Measurements from ENCODE around the gene FBRSL1. TPM values are rescaled to one million over a fixed set of nuclear protein-coding genes. Genes with fewer than 3 reads are reported as not detected.

Gene FBRSL1
- total and polyA plus RNA-seq, 2 experiments from 2014 or later, result 0.63 to 4.6 TPM

GRCh38 chr12:132447327-132447720 lies 42.6 kb upstream of the FBRSL1 start:
- Histone ChIP-seq H3K4me2 (ENCODE audit: unreplicated experiment) (no peak overlapping the region), H3F3A (ENCODE audit: insufficient read depth) (no peaks in the 10 kb centered on the region), H3K27me3 (replicated peaks; ENCODE audit: insufficient read depth) (peaks cover 15% of the 10 kb centered on the region), H3K27ac (no peak overlapping the region), H3K79me2 (ENCODE audit: insufficient read depth) (no peaks in the 10 kb centered on the region), H3K9me2 (ENCODE audit: insufficient read depth) (no peaks in the 10 kb centered on the region), H3K4me1 (ENCODE audit: insufficient read depth) (0 out of 2 replicates have a peak, but pooled peaks cover 3% of the 10 kb centered on the region), H3K9ac (no peak overlapping the region), H3K4me3 (no peak overlapping the region), H4K20me1 (ENCODE audit: insufficient read depth) (no peaks in the 10 kb centered on the region), H3K36me3 (ENCODE audit: low read depth) (no peaks in the 10 kb centered on the region), H2AFZ (no peak overlapping the region), H3K9me3 (ENCODE audit: low read depth) (no peaks in the 10 kb centered on the region)
- DNase-seq, result no peak
- in situ Hi-C loops (cut with MboI), result no loop called here
- WGBS, 2 experiments (ENCODE audit: low coverage in 1 of 2, low lambda C conversion rate in 2 of 2, missing lambda C conversion rate in 2 of 2), result 80 to 83% methylated on average over 8 to 14 of the region's 14 CpGs
- TF ChIP-seq EZH2phosphoT487 (IDR thresholded peaks at IDR 0.05; ENCODE audit: insufficient read depth, low read depth) (no peak), EZH2 (IDR thresholded peaks at IDR 0.05; ENCODE audit: insufficient read depth, poor library complexity, severe bottlenecking) (no peak)

GRCh38 chr12:132447731-132448462 lies 42.1 kb upstream of the FBRSL1 start:
- Histone ChIP-seq H2AFZ (no peak overlapping the region), H3K4me1 (ENCODE audit: insufficient read depth) (0 out of 2 replicates have a peak, but pooled peaks cover 3% of the 10 kb centered on the region), H3K4me3 (no peak overlapping the region), H3K9me3 (ENCODE audit: low read depth) (no peaks in the 10 kb centered on the region), H3K27me3 (replicated peaks; ENCODE audit: insufficient read depth) (peaks cover 16% of the 10 kb centered on the region), H3F3A (ENCODE audit: insufficient read depth) (no peaks in the 10 kb centered on the region), H3K36me3 (ENCODE audit: low read depth) (no peaks in the 10 kb centered on the region), H4K20me1 (ENCODE audit: insufficient read depth) (no peaks in the 10 kb centered on the region), H3K27ac (no peak overlapping the region), H3K4me2 (ENCODE audit: unreplicated experiment) (no peak overlapping the region), H3K79me2 (ENCODE audit: insufficient read depth) (no peaks in the 10 kb centered on the region), H3K9me2 (ENCODE audit: insufficient read depth) (no peaks in the 10 kb centered on the region), H3K9ac (no peak overlapping the region)
- 75 to 77% methylated on average over 23 of the region's 23 CpGs for WGBS, 2 experiments (ENCODE audit: low coverage in 1 of 2, low lambda C conversion rate in 2 of 2, missing lambda C conversion rate in 2 of 2)
- in situ Hi-C loops (cut with MboI), result no loop called here
- no peak for DNase-seq
- TF ChIP-seq EZH2 (IDR thresholded peaks at IDR 0.05; ENCODE audit: insufficient read depth, poor library complexity, severe bottlenecking) (no peak), EZH2phosphoT487 (IDR thresholded peaks at IDR 0.05; ENCODE audit: insufficient read depth, low read depth) (no peak)

- Histone ChIP-seq H3K4me1 (ENCODE audit: insufficient read depth) (0 out of 2 replicates have a peak, but pooled peaks cover 3% of the 10 kb centered on the region), H3K9me3 (ENCODE audit: low read depth) (no peaks in the 10 kb centered on the region), H3K4me2 (ENCODE audit: unreplicated experiment) (no peak overlapping the region), H2AFZ (no peak overlapping the region), H3K36me3 (ENCODE audit: low read depth) (no peaks in the 10 kb centered on the region), H3K9me2 (ENCODE audit: insufficient read depth) (no peaks in the 10 kb centered on the region), H3F3A (ENCODE audit: insufficient read depth) (no peaks in the 10 kb centered on the region), H3K27ac (no peak overlapping the region), H3K79me2 (ENCODE audit: insufficient read depth) (no peaks in the 10 kb centered on the region), H4K20me1 (ENCODE audit: insufficient read depth) (no peaks in the 10 kb centered on the region), H3K27me3 (replicated peaks; ENCODE audit: insufficient read depth) (peaks cover 16% of the 10 kb centered on the region), H3K9ac (no peak overlapping the region), H3K4me3 (no peak overlapping the region)
- TF ChIP-seq EZH2phosphoT487 (IDR thresholded peaks at IDR 0.05; ENCODE audit: insufficient read depth, low read depth), result no peak
- TF ChIP-seq EZH2 (IDR thresholded peaks at IDR 0.05; ENCODE audit: insufficient read depth, poor library complexity, severe bottlenecking), result no peak
- in situ Hi-C loops (cut with MboI), result no loop called here
- DNase-seq, result no peak
- 72 to 75% methylated on average over 10 of the region's 10 CpGs for WGBS, 2 experiments (ENCODE audit: low coverage in 1 of 2, low lambda C conversion rate in 2 of 2, missing lambda C conversion rate in 2 of 2)
These were observed 41.5 kb upstream of the FBRSL1 start for GRCh38 chr12:132448463-132448820.

GRCh38 chr12:132449565-132450417 lies 40.2 kb upstream of the FBRSL1 start:
- in situ Hi-C loops (cut with MboI), result no loop called here
- WGBS, 2 experiments (ENCODE audit: low coverage in 1 of 2, low lambda C conversion rate in 2 of 2, missing lambda C conversion rate in 2 of 2), result 45 to 54% methylated on average over 22 of the region's 22 CpGs
- no peak overlapping the region for H2AFZ ChIP-seq

More at GRCh38 chr12:132449565-132450417, 40.2 kb upstream of the FBRSL1 start:
- Histone ChIP-seq H3K9ac (no peak overlapping the region), H3K27ac (no peak overlapping the region), H3K27me3 (replicated peaks; ENCODE audit: insufficient read depth) (peaks cover 16% of the 10 kb centered on the region), H3K4me1 (ENCODE audit: insufficient read depth) (peaks cover 8% of the 10 kb centered on the region; the same call in 1 of the 2 replicates), H3K9me2 (ENCODE audit: insufficient read depth) (no peaks in the 10 kb centered on the region), H3F3A (ENCODE audit: insufficient read depth) (no peaks in the 10 kb centered on the region), H3K36me3 (ENCODE audit: low read depth) (no peaks in the 10 kb centered on the region), H3K79me2 (ENCODE audit: insufficient read depth) (no peaks in the 10 kb centered on the region), H3K4me2 (ENCODE audit: unreplicated experiment) (no peak overlapping the region), H3K9me3 (ENCODE audit: low read depth) (no peaks in the 10 kb centered on the region), H3K4me3 (no peak overlapping the region), H4K20me1 (ENCODE audit: insufficient read depth) (no peaks in the 10 kb centered on the region)
- no peak for TF ChIP-seq EZH2phosphoT487 (IDR thresholded peaks at IDR 0.05; ENCODE audit: insufficient read depth, low read depth)
- no peak for TF ChIP-seq EZH2 (IDR thresholded peaks at IDR 0.05; ENCODE audit: insufficient read depth, poor library complexity, severe bottlenecking)
- DNase-seq, result no peak

Measured in GM23248 (cell line).